ENCODE data around the gene YARS1. TPM values are rescaled to one million over a fixed set of nuclear protein-coding genes. Genes with fewer than 3 reads are reported as not detected.

Gene YARS1
- polyA plus RNA-seq, 1 donor from 2014 or later = 49.4 TPM

GRCh38 chr1:32779242-32779641 lies 37.9 kb downstream of the YARS1 start:
- no peaks in the 10 kb centered on the region for H3K9me3 ChIP-seq (ENCODE audit: low read length)
- H3K4me3 ChIP-seq (ENCODE audit: low read length) = no peak overlapping the region
- H3K4me2 ChIP-seq (ENCODE audit: low read length) = no peak overlapping the region
- TF ChIP-seq RAD21 (conservative IDR thresholded peaks at IDR 0.05) = no peak
- H4K20me1 ChIP-seq (ENCODE audit: insufficient read depth) = no peaks in the 10 kb centered on the region
- H3K9ac ChIP-seq (ENCODE audit: low read length) = no peak overlapping the region
- no peaks in the 10 kb centered on the region for H3K79me2 ChIP-seq (replicated peaks; ENCODE audit: insufficient read depth, low read length)
- no peak overlapping the region for H3K27ac ChIP-seq (ENCODE audit: low read length)
- no peaks in the 10 kb centered on the region for H3K9me2 ChIP-seq (ENCODE audit: insufficient read depth, low read length)
- H2AFZ ChIP-seq (ENCODE audit: low read depth, low read length) = no peak overlapping the region
- H3K27me3 ChIP-seq (ENCODE audit: insufficient read depth, low read depth, low read length) = no peaks in the 10 kb centered on the region
- no peaks in the 10 kb centered on the region for H3F3A ChIP-seq (ENCODE audit: insufficient read depth, low read length, poor library complexity, severe bottlenecking)
- H3K36me3 ChIP-seq (ENCODE audit: insufficient read depth, low read length) = no peaks in the 10 kb centered on the region

DNA sequence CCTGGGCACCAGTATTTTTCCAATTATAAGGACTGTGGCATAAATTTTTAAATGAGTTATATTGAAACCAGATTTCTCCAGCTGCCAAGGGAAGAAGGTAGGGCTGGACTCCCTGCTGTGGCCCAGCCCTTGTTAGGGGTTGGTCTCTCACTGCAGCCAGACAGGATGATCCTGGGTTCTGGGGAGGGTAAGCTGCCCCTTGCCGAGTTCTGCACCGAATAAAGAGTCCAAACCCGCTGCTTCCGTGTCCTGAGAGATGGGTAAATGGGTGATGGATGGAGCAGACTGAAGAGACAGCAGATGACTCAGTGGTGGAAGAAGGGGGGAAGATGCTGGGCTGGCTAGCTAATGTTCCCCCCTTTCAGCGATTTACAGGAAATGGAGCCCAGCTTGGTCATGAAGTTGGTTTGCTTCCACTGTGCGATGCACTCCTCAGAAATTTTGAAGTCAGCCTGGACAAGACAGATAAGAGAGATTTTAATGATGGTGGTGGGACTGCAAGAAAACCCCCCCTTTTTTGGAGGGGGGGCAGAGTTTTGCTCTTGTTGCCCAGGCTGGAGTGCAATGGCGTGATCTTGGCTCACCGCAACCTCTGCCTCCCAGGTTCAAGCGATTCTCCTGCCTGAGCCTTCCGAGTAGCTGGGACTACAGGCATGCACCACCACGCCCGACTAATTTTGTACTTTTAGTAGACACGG lies 41.4 kb downstream of the YARS1 start:
- no peak overlapping the region for H3K27ac ChIP-seq (ENCODE audit: low read length)
- TF ChIP-seq MXI1 (conservative IDR thresholded peaks at IDR 0.05; ENCODE audit: poor library complexity, severe bottlenecking) (no peak), CTCF (IDR thresholded peaks at IDR 0.05; ENCODE audit: poor library complexity, severe bottlenecking) (no peak), REST (IDR thresholded peaks at IDR 0.05; ENCODE audit: borderline replicate concordance) (no peak), SMC3 (conservative IDR thresholded peaks at IDR 0.05; ENCODE audit: poor library complexity) (no peak), TAF1 (IDR thresholded peaks at IDR 0.05; ENCODE audit: low read depth) (no peak), EP300 (conservative IDR thresholded peaks at IDR 0.05; ENCODE audit: poor library complexity, severe bottlenecking) (no peak), POLR2AphosphoS5 (IDR thresholded peaks at IDR 0.05) (no peak)

More for the DNA sequence above, 41.4 kb downstream of the YARS1 start:
- no peaks in the 10 kb centered on the region for H3K9me2 ChIP-seq (ENCODE audit: insufficient read depth, low read length)
- H3K36me3 ChIP-seq (ENCODE audit: insufficient read depth, low read length) = no peaks in the 10 kb centered on the region
- H2AFZ ChIP-seq (ENCODE audit: low read depth, low read length) = no peak overlapping the region
- H4K20me1 ChIP-seq (ENCODE audit: insufficient read depth) = no peaks in the 10 kb centered on the region
- no peaks in the 10 kb centered on the region for H3K79me2 ChIP-seq (replicated peaks; ENCODE audit: insufficient read depth, low read length)
- H3F3A ChIP-seq (ENCODE audit: insufficient read depth, low read length, poor library complexity, severe bottlenecking) = no peaks in the 10 kb centered on the region
- H3K4me2 ChIP-seq (ENCODE audit: low read length) = no peak overlapping the region
- no peaks in the 10 kb centered on the region for H3K27me3 ChIP-seq (ENCODE audit: insufficient read depth, low read depth, low read length)
- no peaks in the 10 kb centered on the region for H3K9me3 ChIP-seq (ENCODE audit: low read length)
- no peak overlapping the region for H3K9ac ChIP-seq (ENCODE audit: low read length)
- no peak overlapping the region for H3K4me3 ChIP-seq (ENCODE audit: low read length)

Measured in neural cell (in vitro differentiated cells).